IPS-20b (cell line): ENCODE measurements around the gene NBEAL2.
"Not testable (repeated sequence)": the region's sequence is repeated elsewhere in the genome, so short reads cannot be mapped to it uniquely, and the experiment has no call there.

ENCODE experiments used
- H3K27ac ChIP-seq: one replicate; pipeline ENCODE4 v1.5.1; 2013; ENCODE audit warnings: low read length
- H3K27me3 ChIP-seq: 2 replicates; pipeline ENCODE4 v1.6.1; 2013; ENCODE audit warnings: mild to moderate bottlenecking, low read length, inconsistent platforms; ENCODE audit not compliant: insufficient read depth
- H3K36me3 ChIP-seq: 2 replicates; pipeline ENCODE4 v1.6.1; 2013; ENCODE audit warnings: low read depth, mild to moderate bottlenecking, inconsistent platforms, low read length, moderate library complexity; ENCODE audit not compliant: insufficient read depth
- H3K4me1 ChIP-seq: 2 replicates; pipeline ENCODE4 v1.6.1; 2013; ENCODE audit warnings: mild to moderate bottlenecking, control low read depth, inconsistent platforms, low read length, moderate library complexity; ENCODE audit not compliant: insufficient read depth
- H3K4me3 ChIP-seq: 2 replicates; pipeline ENCODE4 v1.5.1; 2013; ENCODE audit warnings: mild to moderate bottlenecking, low read length, inconsistent platforms
- H3K9ac ChIP-seq: 2 replicates; pipeline ENCODE4 v1.6.1; 2013; ENCODE audit warnings: low read depth, mild to moderate bottlenecking, inconsistent platforms, low read length, moderate library complexity
- H3K9me3 ChIP-seq: 2 replicates; pipeline ENCODE4 v1.6.1; 2013; ENCODE audit warnings: mild to moderate bottlenecking, low read depth, low read length, inconsistent platforms; ENCODE audit not compliant: insufficient read depth

Gene NBEAL2

GRCh38 chr3:47028667-47029066, 49.2 kb downstream of the NBEAL2 start:
- H3K36me3 ChIP-seq, result peaks cover 8% of the 10 kb centered on the region; the same call in 1 of the 2 replicates
- no peak overlapping the region for H3K27ac ChIP-seq
- H3K9me3 ChIP-seq, result no peaks in the 10 kb centered on the region
- no peaks in the 10 kb centered on the region for H3K27me3 ChIP-seq
- H3K9ac ChIP-seq, result no peak overlapping the region; the same call in 1 of the 2 replicates
- H3K4me1 ChIP-seq, result peaks cover 4% of the 10 kb centered on the region
- no peak overlapping the region for H3K4me3 ChIP-seq

- not testable (repeated sequence) for H3K9ac ChIP-seq, H3K9me3 ChIP-seq, H3K27me3 ChIP-seq, H3K4me3 ChIP-seq, H3K27ac ChIP-seq, H3K4me1 ChIP-seq
- peaks cover 31% of the 10 kb centered on the region for H3K36me3 ChIP-seq
Measured at GRCh38 chr3:47031041-47031440, 51.6 kb downstream of the NBEAL2 start.

- no peak overlapping the region for H3K27ac ChIP-seq
- no peaks in the 10 kb centered on the region for H3K27me3 ChIP-seq
- no peaks in the 10 kb centered on the region for H3K9me3 ChIP-seq
- H3K4me1 ChIP-seq, result no peaks in the 10 kb centered on the region
- H3K4me3 ChIP-seq, result no peak overlapping the region
- H3K36me3 ChIP-seq, result peaks cover 56% of the 10 kb centered on the region
- no peak overlapping the region for H3K9ac ChIP-seq
Measured at GRCh38 chr3:47034868-47035489, 55.5 kb downstream of the NBEAL2 start.

- H3K27me3 ChIP-seq, result no peaks in the 10 kb centered on the region
- no peak overlapping the region for H3K9ac ChIP-seq
- H3K4me3 ChIP-seq, result no peak overlapping the region
- no peak overlapping the region for H3K27ac ChIP-seq
- H3K4me1 ChIP-seq, result no peaks in the 10 kb centered on the region
- no peaks in the 10 kb centered on the region for H3K9me3 ChIP-seq
- H3K36me3 ChIP-seq, result peaks cover 62% of the 10 kb centered on the region
Measured at GRCh38 chr3:47035645-47036044, 56.2 kb downstream of the NBEAL2 start.

- Histone ChIP-seq H3K9ac (no peak overlapping the region), H3K27me3 (no peaks in the 10 kb centered on the region), H3K4me3 (no peak overlapping the region), H3K4me1 (no peaks in the 10 kb centered on the region), H3K36me3 (peaks cover 67% of the 10 kb centered on the region), H3K27ac (no peak overlapping the region), H3K9me3 (no peaks in the 10 kb centered on the region)
Measured at GRCh38 chr3:47036145-47036544, 56.7 kb downstream of the NBEAL2 start.

GRCh38 chr3:47037302-47037701, 57.8 kb downstream of the NBEAL2 start:
- not testable (repeated sequence) for H3K27ac ChIP-seq, H3K27me3 ChIP-seq, H3K9me3 ChIP-seq, H3K9ac ChIP-seq, H3K4me3 ChIP-seq, H3K4me1 ChIP-seq
- peaks cover 75% of the 10 kb centered on the region for H3K36me3 ChIP-seq

GRCh38 chr3:47041114-47041513, 61.6 kb downstream of the NBEAL2 start:
- Histone ChIP-seq H3K9me3 (no peaks in the 10 kb centered on the region), H3K27me3 (no peaks in the 10 kb centered on the region), H3K4me3 (no peak overlapping the region), H3K27ac (no peak overlapping the region), H3K9ac (no peak overlapping the region), H3K36me3 (peaks cover 75% of the 10 kb centered on the region), H3K4me1 (no peaks in the 10 kb centered on the region)

- H3K4me1 ChIP-seq, result no peaks in the 10 kb centered on the region
- H3K9ac ChIP-seq, result no peak overlapping the region
- H3K36me3 ChIP-seq, result peaks cover 70% of the 10 kb centered on the region
- H3K27me3 ChIP-seq, result no peaks in the 10 kb centered on the region
- no peak overlapping the region for H3K4me3 ChIP-seq
- H3K27ac ChIP-seq, result no peak overlapping the region
- no peaks in the 10 kb centered on the region for H3K9me3 ChIP-seq
Measured at GRCh38 chr3:47042231-47042791, 62.8 kb downstream of the NBEAL2 start.

GRCh38 chr3:47047069-47047468, 67.6 kb downstream of the NBEAL2 start:
- Histone ChIP-seq H3K4me3 (no peak overlapping the region), H3K36me3 (peaks cover 29% of the 10 kb centered on the region), H3K9me3 (no peaks in the 10 kb centered on the region), H3K9ac (no peak overlapping the region), H3K27me3 (no peaks in the 10 kb centered on the region), H3K4me1 (no peaks in the 10 kb centered on the region), H3K27ac (no peak overlapping the region)

GRCh38 chr3:47047673-47048072, 68.2 kb downstream of the NBEAL2 start:
- Histone ChIP-seq H3K27ac (no peak overlapping the region), H3K27me3 (no peaks in the 10 kb centered on the region), H3K9me3 (no peaks in the 10 kb centered on the region), H3K9ac (no peak overlapping the region), H3K4me3 (no peak overlapping the region), H3K4me1 (no peaks in the 10 kb centered on the region), H3K36me3 (peaks cover 24% of the 10 kb centered on the region)

- Histone ChIP-seq H3K27ac (no peak overlapping the region), H3K9ac (no peak overlapping the region), H3K27me3 (no peaks in the 10 kb centered on the region), H3K9me3 (no peaks in the 10 kb centered on the region), H3K4me3 (no peak overlapping the region), H3K4me1 (no peaks in the 10 kb centered on the region), H3K36me3 (peaks cover 37% of the 10 kb centered on the region)
Measured at GRCh38 chr3:47054412-47054811, 74.9 kb downstream of the NBEAL2 start.

- Histone ChIP-seq H3K36me3 (peaks cover 46% of the 10 kb centered on the region), H3K9me3 (no peaks in the 10 kb centered on the region), H3K4me1 (no peaks in the 10 kb centered on the region), H3K4me3 (no peak overlapping the region), H3K27ac (no peak overlapping the region), H3K27me3 (no peaks in the 10 kb centered on the region), H3K9ac (no peak overlapping the region)
Measured at GRCh38 chr3:47056705-47057104, 77.2 kb downstream of the NBEAL2 start.
